Measurements from ENCODE around the gene C15orf39. TPM values are rescaled to one million over a fixed set of nuclear protein-coding genes. Genes with fewer than 3 reads are reported as not detected.
"Not testable (repeated sequence)": the region's sequence is repeated elsewhere in the genome, so short reads cannot be mapped to it uniquely, and the experiment has no call there.

C15orf39 gene
- total RNA-seq, 1 experiment from 2014 or later = 5.9 TPM

- DNase-seq (ENCODE audit: extremely low read depth, low read depth) = no peak
Observed at GRCh38 chr15:75227663-75228280, 26.1 kb downstream of the C15orf39 start.

GRCh38 chr15:75228787-75229186 lies 27.1 kb downstream of the C15orf39 start:
- DNase-seq (ENCODE audit: extremely low read depth, low read depth) = no peak

DNA sequence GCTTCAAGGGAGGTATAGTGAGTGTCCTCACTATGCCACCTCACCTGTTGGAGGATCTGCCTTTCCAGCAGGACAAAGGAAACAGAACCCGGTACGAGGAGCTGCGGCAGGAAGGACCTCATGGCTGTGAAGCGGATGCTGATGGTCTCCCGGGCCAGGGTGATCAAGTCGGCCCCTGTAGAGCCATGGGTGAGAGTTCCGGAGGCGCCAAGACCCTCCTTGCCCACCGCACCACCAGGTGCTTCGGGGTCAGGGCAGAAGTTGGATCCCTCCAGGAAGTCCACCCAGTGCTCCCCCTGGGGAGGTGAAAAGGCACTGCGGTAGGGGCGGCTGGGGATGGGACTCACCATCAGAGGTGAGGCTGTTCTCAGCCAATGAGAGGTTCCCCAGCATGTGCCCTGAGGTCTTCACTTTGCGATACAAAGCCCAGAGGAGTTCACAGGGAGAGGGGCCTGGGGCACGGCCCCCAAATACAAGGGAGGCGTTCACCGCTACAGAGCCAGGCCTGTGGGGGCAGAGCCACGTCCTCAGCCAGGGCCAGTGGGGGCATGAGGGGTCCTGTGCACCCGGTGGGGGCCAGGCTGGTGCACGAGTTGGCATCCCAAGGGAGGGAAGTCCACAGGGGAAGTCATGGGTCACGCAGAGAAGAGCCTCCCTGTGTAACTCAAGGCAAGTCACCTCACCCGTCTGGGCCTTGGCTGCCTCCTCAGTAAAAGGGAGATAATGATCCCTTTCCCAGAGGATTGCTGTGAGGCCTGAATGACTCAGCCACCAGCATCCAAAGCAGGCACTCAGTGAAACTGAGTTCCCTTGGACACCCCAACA lies 27.7 kb downstream of the C15orf39 start:
- no peak for DNase-seq (ENCODE audit: extremely low read depth, low read depth)

- no peak for DNase-seq (ENCODE audit: extremely low read depth, low read depth)
Observed at GRCh38 chr15:75230016-75230343, 28.3 kb downstream of the C15orf39 start.

GRCh38 chr15:75230551-75231371 lies 29.1 kb downstream of the C15orf39 start:
- DNase-seq (ENCODE audit: extremely low read depth, low read depth) = no peak

- DNase-seq (ENCODE audit: extremely low read depth, low read depth) = no peak
Observed at GRCh38 chr15:75231836-75232235, 30.2 kb downstream of the C15orf39 start.

DNA sequence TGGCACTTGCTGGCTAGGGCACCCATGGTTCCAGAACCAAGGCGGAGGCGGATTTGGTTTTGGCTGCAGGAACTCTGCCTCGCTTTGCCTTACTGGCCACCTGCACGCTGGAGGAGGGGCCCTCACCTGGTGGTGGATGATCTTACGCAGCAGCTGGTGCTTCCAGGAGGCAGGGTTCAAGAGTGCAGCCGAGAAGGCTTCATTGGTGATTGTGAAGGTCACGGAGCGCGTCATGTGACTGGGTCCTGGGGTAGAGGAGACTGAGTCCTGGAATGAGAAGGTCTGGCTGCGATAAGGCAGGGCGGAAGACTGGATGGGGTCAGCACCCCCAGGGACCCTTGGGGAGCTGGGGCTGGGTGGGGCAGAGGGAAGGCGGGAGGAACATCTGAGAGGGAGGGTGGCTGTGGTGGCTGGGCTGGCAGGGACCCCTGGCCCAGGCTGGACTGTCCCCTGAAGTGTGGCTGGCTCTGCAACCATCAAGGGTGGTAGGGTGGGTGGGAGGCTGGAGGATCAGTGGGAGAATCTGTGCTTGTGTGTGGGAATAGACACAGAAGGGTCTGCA lies 30.7 kb downstream of the C15orf39 start:
- DNase-seq (ENCODE audit: extremely low read depth, low read depth) = no peak

DNA sequence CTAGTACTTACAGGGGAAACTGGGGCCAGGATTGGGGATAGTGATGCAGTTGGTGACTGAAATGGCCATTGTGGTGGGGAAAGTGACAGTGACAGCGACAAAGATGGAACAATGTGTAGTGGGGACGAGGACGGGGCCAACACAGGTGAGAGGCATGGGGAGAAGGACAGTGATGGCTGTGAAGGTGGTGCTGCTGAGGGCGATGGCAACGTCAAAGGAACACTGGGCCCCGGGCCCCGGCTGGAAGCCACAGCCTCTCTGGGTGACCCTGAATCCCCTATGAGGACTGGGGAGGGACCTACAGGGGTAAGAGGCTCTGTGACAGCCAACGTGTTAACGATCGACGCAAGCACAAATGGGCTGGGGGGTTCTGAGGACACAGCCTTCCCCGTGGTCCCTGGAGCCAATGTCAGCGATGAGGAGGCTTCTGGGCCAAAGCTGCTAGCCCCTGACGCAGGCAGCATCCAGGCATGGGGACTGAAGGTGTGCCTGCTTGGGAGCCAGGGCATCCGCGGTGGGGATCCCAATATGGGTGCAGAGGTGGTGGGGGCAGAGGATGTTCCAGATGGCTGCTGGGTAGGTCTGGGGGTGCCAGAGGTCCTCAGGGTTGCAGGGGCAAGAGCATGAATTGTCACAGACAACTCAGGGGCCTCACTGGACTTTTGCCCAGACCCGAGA lies 31.3 kb downstream of the C15orf39 start:
- no peak for DNase-seq (ENCODE audit: extremely low read depth, low read depth)

DNA sequence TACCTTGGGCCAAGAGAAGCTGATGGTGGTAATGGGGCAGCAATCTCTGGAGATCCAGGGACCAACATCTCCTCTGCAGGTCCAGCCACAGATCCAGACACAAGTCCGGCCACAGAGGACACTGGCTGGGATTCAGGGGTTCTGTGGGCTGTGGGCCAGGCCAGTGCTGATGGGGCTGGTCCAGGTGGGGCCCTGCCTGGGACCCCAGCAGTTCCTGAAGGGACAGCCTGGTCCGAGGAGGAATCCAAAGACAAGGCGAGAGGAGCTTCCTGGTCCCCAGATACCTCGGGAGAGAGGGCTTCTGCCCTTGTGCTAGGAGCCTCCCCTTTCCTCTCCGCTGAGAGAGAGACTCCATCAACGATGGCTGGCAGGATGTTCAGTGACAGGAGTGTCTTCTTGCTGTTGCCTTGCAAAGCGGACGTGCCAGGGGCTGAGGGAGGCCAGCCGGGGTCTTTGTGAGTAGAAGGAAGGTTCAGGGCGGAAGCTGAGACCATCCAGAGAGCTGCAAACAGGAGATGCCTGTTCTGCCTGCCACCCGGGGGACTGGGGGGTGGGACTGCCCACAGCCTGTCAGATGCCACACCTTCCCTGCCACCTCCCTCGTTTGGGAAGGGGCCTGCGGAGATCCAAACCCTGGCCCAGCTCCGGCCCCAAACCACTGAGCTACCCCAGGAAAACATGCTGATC lies 32.0 kb downstream of the C15orf39 start:
- DNase-seq (ENCODE audit: extremely low read depth, low read depth) = no peak

- no peak for DNase-seq (ENCODE audit: extremely low read depth, low read depth)
Observed at GRCh38 chr15:75234191-75234810, 32.6 kb downstream of the C15orf39 start.

DNA sequence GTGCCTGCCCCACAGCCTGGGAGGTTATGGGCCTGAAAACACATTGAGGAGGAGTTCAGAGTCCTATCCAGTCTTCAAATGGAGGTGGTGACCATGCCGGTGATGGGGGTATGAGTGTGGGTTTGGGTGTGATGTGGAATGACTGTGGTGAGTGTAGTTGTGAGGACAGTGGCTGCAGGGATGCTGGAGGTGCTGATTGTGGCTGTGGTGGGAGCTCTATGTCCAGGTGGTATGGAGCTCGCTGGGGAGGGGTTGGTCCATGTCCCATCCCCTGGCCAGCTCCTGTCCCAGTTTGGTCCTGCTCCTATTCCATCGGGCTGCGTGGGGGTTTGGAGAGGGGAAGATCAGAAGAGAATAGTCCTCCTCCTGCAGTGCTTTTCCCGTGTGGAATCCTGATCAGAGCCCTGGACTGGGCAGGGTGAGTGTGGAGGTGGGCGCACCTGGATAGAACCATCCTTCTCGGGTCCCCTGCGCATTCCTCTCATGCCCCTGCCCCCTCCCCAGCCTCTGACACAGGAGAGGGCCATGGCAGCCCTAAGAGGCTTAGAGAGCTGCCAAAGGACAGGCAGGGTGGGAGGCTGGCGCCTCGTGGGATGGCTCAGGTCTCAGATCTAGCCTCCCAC lies 33.5 kb downstream of the C15orf39 start:
- DNase-seq (ENCODE audit: extremely low read depth, low read depth) = no peak

- no peak for DNase-seq (ENCODE audit: extremely low read depth, low read depth)
Observed at GRCh38 chr15:75235760-75236729, 34.4 kb downstream of the C15orf39 start.

DNA sequence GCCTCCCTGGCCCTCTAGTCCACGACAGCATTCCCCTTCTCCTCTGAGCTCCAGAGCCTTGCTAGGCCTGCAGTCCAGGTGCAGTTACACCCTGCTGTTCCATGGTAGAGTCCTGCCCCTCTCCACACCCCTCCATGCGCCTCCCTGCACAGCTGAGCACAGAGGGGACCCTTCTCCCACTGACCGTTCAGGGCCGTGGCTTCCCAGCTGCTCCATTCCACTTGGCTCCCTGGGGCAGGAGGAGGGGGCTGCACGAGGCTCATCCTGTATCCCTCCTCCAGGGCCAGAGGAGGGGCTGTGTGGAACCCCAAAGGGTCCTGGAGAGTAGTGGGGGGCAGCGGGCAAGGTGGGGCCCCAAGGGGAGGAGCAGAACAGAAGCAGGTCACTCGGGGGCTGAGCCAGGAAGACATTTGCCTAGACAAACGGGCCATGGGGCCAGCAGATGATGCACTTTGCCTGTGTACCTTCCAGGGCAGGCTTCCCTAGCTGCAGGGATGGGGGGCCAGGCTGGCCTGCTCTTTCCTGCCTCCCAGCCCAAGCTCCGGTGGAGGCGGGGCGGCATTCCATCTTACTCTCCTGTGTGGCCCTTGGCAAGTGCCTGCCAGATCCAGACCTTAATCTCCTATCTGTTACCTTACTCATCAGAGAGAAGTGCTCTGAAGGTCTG lies 35.8 kb downstream of the C15orf39 start:
- no peak for DNase-seq (ENCODE audit: extremely low read depth, low read depth)

GRCh38 chr15:75238150-75238549 lies 36.5 kb downstream of the C15orf39 start:
- no peak for DNase-seq (ENCODE audit: extremely low read depth, low read depth)

- not testable (repeated sequence) for DNase-seq (ENCODE audit: extremely low read depth, low read depth)
Observed at GRCh38 chr15:75245741-75246140, 44.1 kb downstream of the C15orf39 start.

- DNase-seq (ENCODE audit: extremely low read depth, low read depth) = not testable (repeated sequence)
Observed at GRCh38 chr15:75248991-75249390, 47.3 kb downstream of the C15orf39 start.

DNA sequence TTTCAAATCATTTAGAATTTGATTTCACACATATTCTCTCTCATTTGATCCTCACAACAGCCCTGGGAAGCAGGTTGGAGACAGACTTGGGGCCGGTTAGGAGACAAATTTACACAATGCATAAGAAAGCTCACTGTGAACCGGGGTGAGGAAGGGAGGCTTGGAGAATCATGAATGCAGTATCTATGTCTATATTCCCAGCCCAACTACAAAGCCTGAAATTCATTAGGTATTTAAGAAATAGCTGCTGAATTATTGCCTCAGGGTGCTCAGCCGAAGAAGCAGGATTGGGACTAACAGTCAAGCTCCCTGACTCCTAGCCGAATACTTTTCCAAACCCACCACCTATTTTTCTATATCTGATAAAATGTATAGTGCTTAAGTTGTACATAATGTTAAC lies 48.0 kb downstream of the C15orf39 start:
- DNase-seq (ENCODE audit: extremely low read depth, low read depth) = no peak

All from NCI-H460 (cell line).